Right hindlimb (tissue), 1 donor: ENCODE data around the gene DCHS2.
"Not testable (repeated sequence)": the region's sequence is repeated elsewhere in the genome, so short reads cannot be mapped to it uniquely, and the experiment has no call there.

Source experiments
- DNase-seq: peaks from one replicate; pipeline ENCODE4 v3.0.0-alpha.2; 2018

Gene DCHS2

DNA sequence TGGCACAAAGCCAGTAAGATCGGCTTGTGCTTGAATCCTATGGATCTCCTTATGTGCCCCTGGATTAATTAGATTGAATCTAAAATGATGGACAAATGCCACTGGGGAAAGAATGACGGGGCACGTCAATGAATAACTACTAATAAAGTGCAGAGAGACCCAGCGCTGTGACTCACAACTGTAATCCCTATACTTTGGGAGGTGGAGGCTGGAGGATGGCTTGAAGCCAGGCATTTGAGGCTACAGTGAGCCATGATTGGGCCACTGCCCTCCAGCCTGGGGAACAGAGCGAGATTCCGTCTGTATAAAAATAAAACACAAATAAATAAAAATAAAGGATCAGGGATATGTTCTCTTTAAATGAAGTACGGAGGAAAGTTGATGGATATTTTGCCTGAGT lies 179.4 kb downstream of the DCHS2 start:
- DNase-seq = no peak

GRCh38 chr4:154310578-154310977 lies 181.0 kb downstream of the DCHS2 start:
- no peak for DNase-seq

GRCh38 chr4:154308207-154308606 lies 183.4 kb downstream of the DCHS2 start:
- DNase-seq = no peak

DNA sequence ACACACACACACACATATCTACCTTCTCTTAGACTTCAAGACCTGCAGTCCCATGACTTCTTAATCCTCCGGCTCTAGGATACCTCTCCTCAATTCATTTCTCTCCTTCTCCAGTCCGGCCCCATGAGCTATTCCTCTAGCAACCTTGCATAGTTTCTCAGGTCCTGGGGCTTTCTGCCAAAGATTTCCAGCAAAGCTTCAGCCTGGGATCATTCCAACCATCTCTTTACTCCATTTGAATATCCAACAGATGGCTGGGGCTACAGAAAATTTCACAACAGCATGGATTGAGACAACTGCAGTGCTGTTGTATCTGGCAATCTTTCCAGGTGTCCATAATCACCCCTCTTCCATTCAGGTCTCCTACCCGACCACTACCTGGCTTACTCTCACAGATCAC lies 184.1 kb downstream of the DCHS2 start:
- DNase-seq = no peak

GRCh38 chr4:154305616-154306015 lies 186.0 kb downstream of the DCHS2 start:
- DNase-seq = no peak

- DNase-seq = no peak
These were observed 186.9 kb downstream of the DCHS2 start for GRCh38 chr4:154304679-154305078.

DNA sequence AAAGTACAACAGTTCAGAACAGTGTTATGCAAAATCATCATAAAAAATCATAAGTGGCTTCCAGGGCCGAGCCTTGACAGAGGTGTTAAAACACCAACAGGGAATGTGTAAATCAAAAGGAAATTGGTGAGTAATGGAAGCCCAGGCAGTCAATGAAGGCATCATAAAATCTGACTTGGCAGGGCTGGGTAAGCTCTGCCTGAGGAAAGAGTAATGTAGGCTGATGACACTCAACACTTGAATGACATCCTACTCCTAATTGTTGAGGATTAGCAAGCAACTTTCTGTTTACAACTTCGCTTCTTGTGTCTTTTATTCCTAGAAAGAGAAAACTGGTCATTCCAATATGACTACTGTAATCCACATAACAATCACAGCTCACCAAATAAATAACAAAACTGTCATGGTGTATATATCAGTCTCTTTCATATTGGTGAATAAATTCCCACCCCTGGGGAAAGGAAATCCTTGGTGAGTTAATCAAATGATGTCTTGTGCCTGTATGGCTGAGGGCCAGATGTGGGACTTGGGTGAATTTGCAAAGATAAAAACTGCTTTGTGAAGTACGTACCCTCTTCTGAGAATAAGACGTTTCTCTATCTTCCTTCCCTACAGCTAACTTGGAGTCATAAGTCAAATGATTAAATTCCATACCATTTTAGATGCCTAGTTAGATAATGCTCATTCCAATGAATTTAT lies 196.8 kb downstream of the DCHS2 start:
- no peak for DNase-seq

DNA sequence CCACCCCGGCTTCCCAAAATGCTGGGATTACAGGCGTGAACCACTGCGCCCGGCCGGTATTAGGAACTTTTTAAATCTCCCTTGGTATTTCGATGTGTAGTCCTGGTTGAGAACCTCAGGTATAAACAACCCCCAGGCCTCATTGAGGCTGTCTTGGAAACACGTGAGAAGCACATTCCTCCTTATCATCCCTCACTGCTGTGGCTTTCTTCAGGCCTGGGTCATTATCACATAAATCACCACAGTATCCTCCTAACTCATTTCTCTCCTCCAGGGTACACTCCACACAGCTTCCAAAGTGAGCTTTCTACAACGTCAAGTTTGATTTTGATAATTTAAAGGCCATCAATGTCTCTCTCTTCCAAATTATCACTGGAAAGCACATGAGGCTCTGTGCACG lies 198.2 kb downstream of the DCHS2 start:
- no peak for DNase-seq

DNA sequence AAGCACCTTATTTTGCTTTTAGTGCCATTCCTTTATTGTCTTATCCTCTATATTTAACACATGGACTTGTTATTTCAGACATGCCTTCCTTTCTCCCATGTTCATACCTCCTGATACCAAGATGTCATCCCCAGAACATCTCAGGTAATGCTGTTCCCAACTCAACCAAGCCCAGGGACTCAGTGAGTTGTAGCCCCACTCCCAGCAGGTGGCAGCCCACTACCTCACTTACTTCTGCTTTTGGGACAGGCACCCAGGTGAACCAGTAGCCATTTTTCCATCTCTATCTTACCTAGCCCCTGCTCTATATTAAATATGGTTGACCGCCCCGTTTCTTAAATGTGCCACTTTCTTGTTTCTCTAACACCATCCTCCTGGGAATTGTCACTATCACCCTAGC lies 199.0 kb downstream of the DCHS2 start:
- DNase-seq = no peak

GRCh38 chr4:154277172-154277571 lies 214.4 kb downstream of the DCHS2 start:
- DNase-seq = no peak

DNA sequence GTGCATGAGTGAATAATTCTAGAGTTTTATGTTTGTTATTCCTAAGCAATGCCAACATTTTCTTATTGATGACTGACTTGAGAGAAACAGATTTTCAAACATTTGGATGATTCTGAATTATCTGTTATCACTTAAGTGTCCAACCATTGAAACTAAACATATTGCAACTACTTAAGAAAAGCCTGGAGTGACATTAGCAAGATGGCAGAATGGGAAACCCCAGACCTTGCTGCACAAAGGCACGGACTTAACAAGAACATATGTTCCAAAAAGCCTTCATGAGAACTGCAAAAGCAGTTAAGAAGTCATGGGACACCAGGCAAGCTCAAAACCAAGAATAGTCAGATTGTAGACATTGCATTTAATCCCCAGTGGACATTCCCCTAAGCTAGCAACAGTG lies 215.1 kb downstream of the DCHS2 start:
- no peak for DNase-seq

DNA sequence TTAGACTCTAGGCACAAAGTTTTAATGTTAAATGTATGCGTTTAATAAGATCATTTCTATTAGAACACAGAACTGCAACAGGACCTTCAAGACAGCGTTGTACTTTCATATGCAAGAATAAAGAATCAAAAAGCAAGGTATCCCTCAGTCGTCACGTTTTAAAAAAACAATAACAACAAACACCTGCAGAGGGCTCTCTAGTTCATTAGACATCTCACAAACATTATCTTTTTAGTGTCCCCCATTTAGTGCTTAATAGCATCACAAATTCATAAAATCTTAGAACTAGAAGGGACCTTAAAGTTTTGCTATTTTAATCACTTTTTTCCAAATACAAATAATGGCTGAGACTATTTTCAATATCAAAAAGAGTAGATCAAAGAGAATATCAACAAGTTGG lies 236.6 kb downstream of the DCHS2 start:
- DNase-seq = no peak

- DNase-seq = no peak
These were observed 257.0 kb downstream of the DCHS2 start for GRCh38 chr4:154234576-154234975.

DNA sequence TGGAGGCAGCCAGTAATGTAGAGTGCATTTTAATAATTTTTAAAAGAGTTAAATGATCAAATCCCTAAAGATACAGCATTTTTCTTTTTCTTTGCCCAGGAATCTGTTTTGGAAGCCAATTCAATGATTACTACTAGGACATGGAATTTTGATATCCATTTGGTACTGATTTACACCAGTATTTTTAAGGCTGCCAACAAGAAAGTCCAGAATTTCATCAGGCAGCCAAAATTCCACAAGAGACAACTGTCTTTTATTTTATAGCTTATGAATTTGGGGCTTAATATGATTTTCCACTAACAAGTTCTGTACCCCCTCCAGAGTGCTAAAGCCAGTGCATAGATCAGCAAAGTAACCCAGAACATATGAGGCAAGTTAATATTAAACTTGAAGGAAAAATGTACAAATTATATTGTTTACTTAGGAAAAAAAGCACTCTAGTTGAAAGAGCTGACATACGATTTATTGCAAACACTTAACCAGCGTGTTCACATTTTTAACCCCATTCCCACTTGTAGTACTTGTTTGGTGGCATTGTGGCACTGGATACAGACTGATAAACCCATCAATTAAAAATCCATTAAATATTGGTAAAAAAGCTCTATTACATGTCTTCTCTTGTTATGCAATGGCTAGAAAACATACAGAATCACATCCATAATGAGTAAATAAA lies 259.7 kb downstream of the DCHS2 start:
- no peak for DNase-seq

GRCh38 chr4:154230723-154231122 lies 260.9 kb downstream of the DCHS2 start:
- DNase-seq = no peak

GRCh38 chr4:154230091-154230490 lies 261.5 kb downstream of the DCHS2 start:
- DNase-seq = no peak

GRCh38 chr4:154222875-154223274 lies 268.7 kb downstream of the DCHS2 start:
- no peak for DNase-seq

DNA sequence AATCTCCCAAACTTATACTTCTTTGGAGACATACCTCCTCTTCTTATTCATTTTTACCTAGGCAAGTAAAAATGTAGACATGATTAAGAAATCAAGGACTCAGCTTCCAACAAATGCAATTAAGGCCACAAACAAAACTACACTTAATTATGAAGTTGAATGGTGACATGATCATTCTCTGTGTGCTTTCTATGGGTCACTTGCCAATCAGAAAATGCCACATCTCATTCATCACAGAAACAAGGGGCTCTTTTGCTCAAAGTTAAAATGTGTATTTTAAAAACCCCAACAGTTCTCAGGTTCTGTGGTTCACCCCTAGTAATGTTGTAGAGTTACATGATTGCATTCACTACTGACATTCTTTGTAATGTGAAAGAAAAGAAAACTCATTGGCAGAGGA lies 273.5 kb downstream of the DCHS2 start:
- DNase-seq = no peak

DNA sequence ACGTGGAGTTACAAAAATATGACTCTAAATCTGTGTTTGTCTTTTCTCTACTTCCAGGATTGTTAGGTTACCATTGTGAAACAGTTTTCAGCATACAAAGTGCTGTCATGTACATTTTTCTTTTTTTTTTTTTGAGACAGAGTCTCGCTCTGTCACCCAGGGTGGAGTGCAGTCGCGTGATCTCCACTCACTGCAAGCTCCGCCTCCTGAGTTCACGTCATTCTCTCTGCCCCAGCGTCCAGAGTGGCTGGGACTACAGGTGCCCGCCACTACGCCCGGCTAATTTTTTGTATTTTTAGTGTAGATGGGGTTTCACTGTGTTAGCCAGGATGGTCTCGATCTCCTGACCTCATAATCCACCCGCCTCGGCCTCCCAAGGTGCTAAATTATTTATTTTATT lies 274.2 kb downstream of the DCHS2 start:
- DNase-seq = not testable (repeated sequence)

GRCh38 chr4:154211506-154211905 lies 280.1 kb downstream of the DCHS2 start:
- no peak for DNase-seq

- DNase-seq = no peak
These were observed 283.2 kb downstream of the DCHS2 start for GRCh38 chr4:154208424-154208823.

- DNase-seq = no peak
These were observed 286.1 kb downstream of the DCHS2 start for GRCh38 chr4:154205471-154205870.

DNA sequence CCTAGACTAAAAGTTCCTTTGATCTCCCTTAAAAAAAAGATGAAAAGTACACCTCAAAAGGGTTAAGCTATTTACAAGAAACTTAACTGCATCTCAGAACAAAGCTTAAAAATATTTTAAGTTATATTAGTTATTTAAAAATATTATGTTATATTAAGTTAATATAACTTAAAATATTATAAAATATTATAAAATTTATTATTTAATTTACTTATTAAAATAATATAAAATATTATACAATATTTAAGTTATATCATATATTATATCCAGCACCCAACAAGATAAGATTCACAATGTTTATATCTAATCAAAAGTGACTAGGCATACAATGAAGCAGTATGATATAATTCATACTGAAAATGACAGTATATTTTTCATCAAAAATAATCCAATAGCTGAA lies 296.9 kb downstream of the DCHS2 start:
- DNase-seq = no peak

DNA sequence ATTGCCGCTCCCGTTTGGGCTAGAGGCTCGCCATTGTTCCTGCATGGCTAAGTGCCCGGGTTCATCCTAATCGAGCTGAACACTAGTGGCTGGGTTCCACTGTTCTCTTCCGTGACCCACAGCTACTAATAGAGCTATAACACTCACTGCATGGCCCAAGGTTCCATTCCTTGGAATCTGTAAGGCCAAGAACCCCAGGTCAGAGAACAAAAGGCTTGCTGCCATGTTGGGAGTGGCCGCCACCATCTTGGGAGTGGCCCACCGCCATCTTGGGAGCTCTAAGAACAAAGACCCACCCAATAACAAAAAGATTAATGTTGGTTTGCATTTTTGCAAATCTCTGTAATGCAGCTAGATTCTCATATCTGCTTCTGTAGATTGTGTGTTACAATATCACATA lies 299.0 kb downstream of the DCHS2 start:
- DNase-seq = no peak

GRCh38 chr4:154189346-154189745 lies 302.3 kb downstream of the DCHS2 start:
- peak; percentile 27 for DNase-seq
